GM12801 (cell line): Measurements from ENCODE around the gene SYCP2L.

ENCODE experiments used
- CTCF ChIP-seq: IDR thresholded peaks from one replicate; pipeline ENCODE4 v1.5.1; 2011; ENCODE audit warnings: control low read depth; ENCODE audit not compliant: insufficient read length; ENCODE audit errors: extremely low read depth

SYCP2L gene

GRCh38 chr6:10981409-10981808 lies 94.6 kb downstream of the SYCP2L start:
- no peak for TF ChIP-seq CTCF

GRCh38 chr6:10989587-10989986 lies 102.7 kb downstream of the SYCP2L start:
- TF ChIP-seq CTCF: no peak

GRCh38 chr6:10991115-10991514 lies 104.3 kb downstream of the SYCP2L start:
- TF ChIP-seq CTCF: no peak

- no peak for TF ChIP-seq CTCF
Measured at GRCh38 chr6:10993896-10994295, 107.0 kb downstream of the SYCP2L start.

- TF ChIP-seq CTCF: no peak
Measured at GRCh38 chr6:10995114-10995707, 108.4 kb downstream of the SYCP2L start.

- TF ChIP-seq CTCF: no peak
Measured at GRCh38 chr6:10999994-11000393, 113.1 kb downstream of the SYCP2L start.

GRCh38 chr6:11002176-11002575 lies 115.3 kb downstream of the SYCP2L start:
- TF ChIP-seq CTCF: no peak
